NCI-H2029 (cell line): ENCODE measurements around the gene RAB32.
"Not testable (repeated sequence)": the region's sequence is repeated elsewhere in the genome, so short reads cannot be mapped to it uniquely, and the experiment has no call there.

Experiments
- DNase-seq: peaks from one replicate; lab custom pipeline; 2025; lab: John Stamatoyannopoulos, UW

Gene RAB32

DNA sequence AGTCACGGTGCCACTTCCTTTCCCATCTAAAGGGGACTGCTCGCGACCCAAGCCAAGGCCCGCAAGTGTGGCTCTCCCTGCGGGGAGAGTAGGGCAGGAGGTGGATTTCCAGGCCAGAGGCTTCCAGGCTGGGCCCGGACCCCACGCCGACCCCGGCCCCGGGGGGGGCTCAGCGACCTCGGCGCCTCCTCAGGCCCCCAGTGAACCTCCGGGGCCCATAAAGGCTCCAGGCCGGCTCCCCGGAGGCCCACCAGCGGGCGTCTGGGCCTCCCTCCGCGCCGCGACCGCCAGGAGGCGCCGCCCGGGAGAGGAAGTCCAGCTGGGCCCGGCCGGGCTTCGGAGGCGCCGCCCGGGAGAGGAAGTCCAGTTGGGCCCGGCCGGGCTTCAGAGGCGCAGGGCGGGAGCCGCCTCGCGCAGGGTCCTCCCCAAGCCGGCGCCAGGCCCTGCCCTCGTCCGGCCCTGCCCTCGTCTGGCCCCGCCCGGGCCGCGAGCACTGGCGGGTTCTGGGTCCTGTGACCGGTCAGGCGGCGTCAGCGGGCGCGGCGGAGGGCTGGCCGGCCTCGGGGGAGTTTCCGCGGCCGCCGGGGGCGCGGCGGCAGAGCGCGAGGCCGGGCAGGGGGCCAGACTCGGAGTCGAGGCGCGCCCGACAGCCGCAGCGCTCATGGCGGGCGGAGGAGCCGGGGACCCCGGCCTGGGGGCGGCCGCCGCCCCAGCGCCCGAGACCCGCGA lies at the start of gene RAB32:
TSS of gene RAB32 (plus strand) at position 623 of the 729 bp plus-strand sequence. CDS start at position 662, 39 bp downstream.
- no peak for DNase-seq

- DNase-seq, result no peak
These were observed 45.3 kb upstream of the RAB32 start for GRCh38 chr6:146498309-146498708.

GRCh38 chr6:146503096-146503495 lies 40.5 kb upstream of the RAB32 start:
- no peak for DNase-seq

DNA sequence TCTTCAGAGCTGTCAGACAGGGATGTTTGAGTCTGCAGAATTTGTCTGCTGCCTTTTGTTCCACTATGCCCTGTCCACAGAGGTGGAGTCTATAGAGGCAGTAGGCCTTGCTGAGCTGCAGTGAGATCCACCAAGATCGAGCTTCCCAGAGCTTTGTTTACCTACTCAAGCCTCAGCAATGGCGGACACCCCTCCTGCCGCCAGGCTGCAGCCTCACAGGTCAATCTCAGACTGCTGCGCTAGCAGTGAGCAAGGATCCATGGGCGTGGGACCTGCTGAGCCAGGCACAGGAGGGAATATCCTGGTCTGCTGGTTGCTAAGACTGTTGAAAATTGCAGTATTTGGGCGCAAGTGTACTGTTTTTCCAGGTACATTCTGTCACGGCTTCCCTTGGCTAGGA lies 28.4 kb upstream of the RAB32 start:
- DNase-seq, result no peak

DNA sequence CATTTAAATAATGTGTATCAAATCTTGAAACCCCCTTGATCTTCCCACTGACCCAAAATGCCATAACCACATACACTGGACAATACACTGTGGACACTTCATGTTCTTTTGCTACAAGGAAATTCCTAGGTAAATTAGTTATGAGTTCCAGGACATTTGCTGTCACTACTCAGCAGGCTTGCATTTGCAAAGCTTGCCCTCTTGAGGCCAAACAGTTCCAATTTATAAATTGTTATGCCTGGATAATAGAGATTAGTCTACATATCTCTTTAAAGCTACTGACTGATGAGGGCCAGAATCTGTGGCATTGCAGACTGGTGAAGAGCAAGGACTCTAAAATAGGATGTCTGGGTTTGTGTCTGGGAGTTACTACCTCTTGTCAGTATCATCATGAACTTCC lies 17.4 kb upstream of the RAB32 start:
- no peak for DNase-seq

DNA sequence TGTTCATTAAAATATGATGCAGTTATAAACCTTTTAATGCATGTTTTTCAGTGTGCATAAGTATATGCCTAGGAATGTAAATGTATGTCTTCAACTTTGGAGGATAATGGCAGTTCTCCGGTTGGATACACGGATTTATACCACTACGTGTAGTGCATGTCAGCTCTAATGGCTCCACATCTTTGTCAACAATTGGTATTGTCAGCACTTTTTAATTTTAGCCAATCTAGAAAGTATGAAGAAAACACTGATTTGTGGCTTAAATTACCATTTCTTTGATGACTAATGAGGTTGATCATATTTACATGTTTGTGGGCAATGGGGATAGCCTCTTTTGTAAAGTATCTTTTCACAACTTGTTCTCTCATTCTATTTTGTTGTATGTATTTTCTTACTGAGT lies 10.9 kb upstream of the RAB32 start:
- DNase-seq, result no peak

GRCh38 chr6:146542881-146543210 lies 787 bp upstream of the RAB32 start:
- DNase-seq, result no peak

- no peak for DNase-seq
These were observed 445 bp downstream of the RAB32 start for GRCh38 chr6:146543940-146544615.

DNA sequence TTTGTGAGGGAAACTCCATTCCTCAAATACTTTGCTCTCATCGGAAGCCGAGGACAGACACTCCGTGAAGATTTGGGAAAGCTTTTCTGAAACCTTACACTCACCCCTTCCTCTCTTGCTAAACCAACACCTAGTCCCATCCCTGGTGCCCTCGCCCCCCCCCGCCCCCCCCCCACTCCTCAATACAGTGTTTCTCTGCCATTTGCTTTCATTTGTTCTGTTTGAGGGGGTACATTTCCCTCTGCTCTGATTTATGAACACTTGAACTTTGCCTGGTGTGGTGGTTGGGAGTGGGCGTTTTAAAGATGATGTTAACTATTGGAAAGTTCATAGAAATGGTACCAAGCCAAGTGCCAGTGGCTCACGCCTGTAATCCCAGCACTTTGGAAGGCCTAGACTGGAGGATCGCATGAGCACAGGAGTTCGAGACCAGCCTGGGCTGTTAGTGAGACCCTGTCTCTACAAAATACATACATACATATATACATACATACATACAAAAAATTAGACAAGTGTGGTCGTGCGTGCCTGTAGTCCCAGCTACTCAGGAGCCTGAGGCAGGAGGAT lies 1.1 kb downstream of the RAB32 start:
- no peak for DNase-seq

GRCh38 chr6:146545581-146545980 lies 1.9 kb downstream of the RAB32 start:
- no peak for DNase-seq

GRCh38 chr6:146546443-146547043 lies 2.9 kb downstream of the RAB32 start:
- no peak for DNase-seq

DNA sequence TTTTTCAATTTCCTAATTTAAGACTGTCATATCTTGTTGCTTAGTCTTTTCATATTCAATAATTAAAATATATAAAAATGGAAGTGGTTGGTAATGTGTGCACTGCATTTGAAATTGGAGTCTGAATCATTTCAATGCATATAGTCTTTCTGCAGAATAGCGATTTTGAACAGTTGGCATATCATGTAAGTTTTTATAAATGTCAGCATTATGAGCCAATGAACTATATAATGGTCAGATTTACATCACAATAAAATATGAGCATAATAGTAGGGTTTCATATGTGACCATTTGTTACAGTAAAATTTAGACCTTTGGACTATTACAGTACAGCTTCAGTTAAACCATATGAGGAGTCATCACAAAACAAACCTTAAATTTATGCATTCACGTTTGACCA lies 4.3 kb downstream of the RAB32 start:
- no peak for DNase-seq

DNA sequence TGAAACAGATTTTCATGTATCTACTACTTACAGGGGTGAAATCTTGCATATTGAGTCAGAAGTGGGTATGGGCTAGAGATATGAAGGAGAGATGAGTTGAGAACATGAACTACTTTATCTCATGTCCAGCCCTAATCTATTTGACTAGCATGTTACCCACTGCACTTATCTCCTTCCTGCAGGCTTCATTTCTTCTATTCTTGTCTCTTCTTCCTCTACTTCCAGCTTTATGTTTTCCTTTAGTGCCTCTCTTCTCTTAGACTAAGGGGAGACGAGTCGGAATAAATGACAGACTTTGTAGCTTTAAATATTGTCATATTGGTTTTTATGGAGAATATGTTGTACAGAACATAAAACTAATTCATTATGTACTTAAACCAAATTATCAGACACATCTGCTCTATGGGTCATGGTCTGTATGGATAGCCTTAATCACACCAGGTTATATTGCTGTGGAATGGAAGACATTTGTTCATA lies 5.3 kb downstream of the RAB32 start:
- DNase-seq, result no peak

- no peak for DNase-seq
These were observed 7.3 kb downstream of the RAB32 start for GRCh38 chr6:146550911-146551310.

DNA sequence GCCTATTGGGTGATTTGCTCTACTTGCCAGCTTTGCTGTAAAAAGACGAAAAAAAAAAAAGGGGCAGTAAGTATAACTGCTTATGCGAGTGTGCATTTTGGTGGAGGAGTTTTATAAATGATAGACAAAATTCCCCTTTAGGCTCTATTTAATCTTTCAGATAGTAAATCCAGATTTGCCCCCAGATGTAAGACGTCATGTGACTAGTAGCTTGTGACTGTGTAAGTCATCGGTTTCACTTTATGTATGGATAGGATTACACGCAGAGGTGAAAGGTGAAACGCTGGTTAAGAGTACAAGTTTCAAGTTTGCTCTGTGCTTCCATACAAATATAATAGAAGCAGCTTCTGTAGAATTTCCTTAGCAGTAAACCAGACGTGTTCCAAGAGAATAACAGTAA lies 7.9 kb downstream of the RAB32 start:
- no peak for DNase-seq

- no peak for DNase-seq
These were observed 9.9 kb downstream of the RAB32 start for GRCh38 chr6:146553377-146554135.

DNA sequence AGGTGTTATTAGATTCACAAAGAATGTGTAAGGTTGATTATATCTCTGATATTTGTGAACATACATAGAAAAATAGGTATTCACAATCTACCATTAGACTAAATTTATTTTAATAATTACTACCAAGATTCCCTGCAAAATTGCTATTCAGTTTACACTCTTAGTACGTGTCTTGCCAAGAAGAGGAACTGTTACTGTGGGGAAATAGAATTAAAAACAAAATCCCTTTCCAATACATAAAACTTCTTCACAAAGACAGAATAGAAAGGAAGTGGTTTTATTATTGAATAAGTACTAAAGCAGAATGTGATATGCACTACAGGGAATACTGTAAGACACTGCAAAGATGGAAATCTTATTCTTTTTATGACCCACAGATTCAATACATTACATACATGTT lies 17.0 kb downstream of the RAB32 start:
- no peak for DNase-seq

GRCh38 chr6:146566661-146567060 lies 23.0 kb downstream of the RAB32 start:
- DNase-seq, result not testable (repeated sequence)

DNA sequence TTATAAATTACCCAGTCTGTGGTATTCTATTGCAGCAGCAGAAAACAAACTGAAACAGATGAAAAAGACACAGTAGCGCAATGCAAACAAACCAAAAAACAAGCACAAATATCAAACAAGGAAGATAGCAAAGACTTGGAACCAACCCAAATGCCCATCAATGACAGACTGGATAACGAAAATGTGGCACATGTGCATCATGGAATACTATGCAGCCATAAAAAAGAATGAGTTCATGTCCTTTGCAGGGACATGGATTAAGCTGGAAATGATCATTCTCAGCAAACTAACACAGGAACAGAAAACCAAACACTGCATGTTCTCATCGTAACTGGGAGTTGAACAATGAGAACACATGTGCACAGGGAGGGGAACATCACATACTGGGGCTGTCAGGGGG lies 25.0 kb downstream of the RAB32 start:
- DNase-seq, result not testable (repeated sequence)

DNA sequence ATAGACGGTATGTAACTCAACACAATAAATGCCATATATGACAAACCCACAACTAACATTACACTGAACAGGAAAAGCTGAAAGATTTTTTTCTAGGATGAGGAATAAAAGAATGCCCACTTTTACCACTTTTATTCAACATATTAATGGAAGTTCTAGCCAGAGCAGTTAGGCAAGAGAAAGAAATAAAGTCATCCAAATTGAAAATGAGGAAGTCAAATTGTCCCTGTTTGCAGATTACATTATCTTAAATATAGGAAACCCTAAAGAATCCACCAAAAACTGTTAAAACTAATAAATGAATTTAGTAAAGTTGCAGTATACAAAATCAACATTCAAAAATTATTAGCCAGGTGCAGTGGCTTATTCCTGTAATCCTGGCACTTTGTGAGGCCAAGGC lies 30.6 kb downstream of the RAB32 start:
- DNase-seq, result no peak

GRCh38 chr6:146578054-146578453 lies 34.4 kb downstream of the RAB32 start:
- DNase-seq, result no peak

GRCh38 chr6:146581968-146582367 lies 38.3 kb downstream of the RAB32 start:
- no peak for DNase-seq
